Measurements from ENCODE around the gene PDZK1IP1.

Gene PDZK1IP1

GRCh38 chr1:47213230-47213963 is 23.6 kb upstream of the PDZK1IP1 start:
- TF ChIP-seq EZH2phosphoT487 (IDR thresholded peaks at IDR 0.05; ENCODE audit: borderline replicate concordance) (no peak), CTCF (conservative IDR thresholded peaks at IDR 0.05; ENCODE audit: low read length) (no peak)
- Histone ChIP-seq H2AFZ (ENCODE audit: low read length) (no peak overlapping the region), H3K4me1 (ENCODE audit: insufficient read depth, low read length, poor library complexity, severe bottlenecking) (no peaks in the 10 kb centered on the region), H3K27me3 (ENCODE audit: insufficient read depth, low read length, poor library complexity, severe bottlenecking) (no peaks in the 10 kb centered on the region), H4K20me1 (ENCODE audit: insufficient read depth, low read length, poor library complexity, severe bottlenecking) (no peaks in the 10 kb centered on the region), H3K79me2 (ENCODE audit: insufficient read depth, low read length) (no peaks in the 10 kb centered on the region), H3K9me2 (replicated peaks; ENCODE audit: low read depth, low read length) (no peaks in the 10 kb centered on the region), H3K9me3 (ENCODE audit: insufficient read depth, low read depth, low read length) (no peaks in the 10 kb centered on the region), H3F3A (ENCODE audit: low read depth) (no peaks in the 10 kb centered on the region), H3K4me2 (ENCODE audit: low read depth, low read length, poor library complexity, severe bottlenecking) (no peak overlapping the region), H3K9ac (ENCODE audit: low read depth, low read length, poor library complexity, severe bottlenecking) (no peak overlapping the region), H3K36me3 (ENCODE audit: insufficient read depth, low read length) (no peaks in the 10 kb centered on the region), H3K4me3 (ENCODE audit: low read length, poor library complexity, severe bottlenecking) (no peak overlapping the region)

GRCh38 chr1:47212636-47213229 is 22.9 kb upstream of the PDZK1IP1 start:
- no peak overlapping the region for H3K4me3 ChIP-seq (ENCODE audit: low read length, poor library complexity, severe bottlenecking)
- H3K4me2 ChIP-seq (ENCODE audit: low read depth, low read length, poor library complexity, severe bottlenecking): no peak overlapping the region
- no peak overlapping the region for H3K9ac ChIP-seq (ENCODE audit: low read depth, low read length, poor library complexity, severe bottlenecking)
- H3K9me3 ChIP-seq (ENCODE audit: insufficient read depth, low read depth, low read length): no peaks in the 10 kb centered on the region
- no peak overlapping the region for H2AFZ ChIP-seq (ENCODE audit: low read length)
- TF ChIP-seq EZH2phosphoT487 (IDR thresholded peaks at IDR 0.05; ENCODE audit: borderline replicate concordance) (no peak), CTCF (conservative IDR thresholded peaks at IDR 0.05; ENCODE audit: low read length) (no peak)
- H3K4me1 ChIP-seq (ENCODE audit: insufficient read depth, low read length, poor library complexity, severe bottlenecking): no peaks in the 10 kb centered on the region
- H3K9me2 ChIP-seq (replicated peaks; ENCODE audit: low read depth, low read length): no peaks in the 10 kb centered on the region
- no peaks in the 10 kb centered on the region for H4K20me1 ChIP-seq (ENCODE audit: insufficient read depth, low read length, poor library complexity, severe bottlenecking)
- H3F3A ChIP-seq (ENCODE audit: low read depth): no peaks in the 10 kb centered on the region
- H3K27me3 ChIP-seq (ENCODE audit: insufficient read depth, low read length, poor library complexity, severe bottlenecking): no peaks in the 10 kb centered on the region
- H3K36me3 ChIP-seq (ENCODE audit: insufficient read depth, low read length): no peaks in the 10 kb centered on the region
- no peaks in the 10 kb centered on the region for H3K79me2 ChIP-seq (ENCODE audit: insufficient read depth, low read length)

- Histone ChIP-seq H3F3A (ENCODE audit: low read depth) (no peaks in the 10 kb centered on the region), H3K9me3 (ENCODE audit: insufficient read depth, low read depth, low read length) (no peaks in the 10 kb centered on the region), H3K9me2 (replicated peaks; ENCODE audit: low read depth, low read length) (no peaks in the 10 kb centered on the region), H3K79me2 (ENCODE audit: insufficient read depth, low read length) (no peaks in the 10 kb centered on the region), H4K20me1 (ENCODE audit: insufficient read depth, low read length, poor library complexity, severe bottlenecking) (no peaks in the 10 kb centered on the region), H3K4me2 (ENCODE audit: low read depth, low read length, poor library complexity, severe bottlenecking) (no peak overlapping the region), H2AFZ (ENCODE audit: low read length) (no peak overlapping the region), H3K4me3 (ENCODE audit: low read length, poor library complexity, severe bottlenecking) (no peak overlapping the region), H3K36me3 (ENCODE audit: insufficient read depth, low read length) (no peaks in the 10 kb centered on the region), H3K4me1 (ENCODE audit: insufficient read depth, low read length, poor library complexity, severe bottlenecking) (no peaks in the 10 kb centered on the region), H3K27me3 (ENCODE audit: insufficient read depth, low read length, poor library complexity, severe bottlenecking) (no peaks in the 10 kb centered on the region), H3K9ac (ENCODE audit: low read depth, low read length, poor library complexity, severe bottlenecking) (no peak overlapping the region)
- TF ChIP-seq EZH2phosphoT487 (IDR thresholded peaks at IDR 0.05; ENCODE audit: borderline replicate concordance) (no peak), CTCF (conservative IDR thresholded peaks at IDR 0.05; ENCODE audit: low read length) (no peak)
Measured at GRCh38 chr1:47211796-47212269, 22.0 kb upstream of the PDZK1IP1 start.
